DMS153 treated with DMSO at 0.1 percent for 48 hours (cell line): ENCODE measurements around the gene MPP2.
"Not testable (repeated sequence)": the region's sequence is repeated elsewhere in the genome, so short reads cannot be mapped to it uniquely, and the experiment has no call there.

Experiments
- DNase-seq: peaks from one replicate; lab custom pipeline; 2025; ENCODE audit not compliant: unreplicated experiment; lab: John Stamatoyannopoulos, UW

MPP2 gene, protein sequence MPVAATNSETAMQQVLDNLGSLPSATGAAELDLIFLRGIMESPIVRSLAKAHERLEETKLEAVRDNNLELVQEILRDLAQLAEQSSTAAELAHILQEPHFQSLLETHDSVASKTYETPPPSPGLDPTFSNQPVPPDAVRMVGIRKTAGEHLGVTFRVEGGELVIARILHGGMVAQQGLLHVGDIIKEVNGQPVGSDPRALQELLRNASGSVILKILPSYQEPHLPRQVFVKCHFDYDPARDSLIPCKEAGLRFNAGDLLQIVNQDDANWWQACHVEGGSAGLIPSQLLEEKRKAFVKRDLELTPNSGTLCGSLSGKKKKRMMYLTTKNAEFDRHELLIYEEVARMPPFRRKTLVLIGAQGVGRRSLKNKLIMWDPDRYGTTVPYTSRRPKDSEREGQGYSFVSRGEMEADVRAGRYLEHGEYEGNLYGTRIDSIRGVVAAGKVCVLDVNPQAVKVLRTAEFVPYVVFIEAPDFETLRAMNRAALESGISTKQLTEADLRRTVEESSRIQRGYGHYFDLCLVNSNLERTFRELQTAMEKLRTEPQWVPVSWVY

DNA sequence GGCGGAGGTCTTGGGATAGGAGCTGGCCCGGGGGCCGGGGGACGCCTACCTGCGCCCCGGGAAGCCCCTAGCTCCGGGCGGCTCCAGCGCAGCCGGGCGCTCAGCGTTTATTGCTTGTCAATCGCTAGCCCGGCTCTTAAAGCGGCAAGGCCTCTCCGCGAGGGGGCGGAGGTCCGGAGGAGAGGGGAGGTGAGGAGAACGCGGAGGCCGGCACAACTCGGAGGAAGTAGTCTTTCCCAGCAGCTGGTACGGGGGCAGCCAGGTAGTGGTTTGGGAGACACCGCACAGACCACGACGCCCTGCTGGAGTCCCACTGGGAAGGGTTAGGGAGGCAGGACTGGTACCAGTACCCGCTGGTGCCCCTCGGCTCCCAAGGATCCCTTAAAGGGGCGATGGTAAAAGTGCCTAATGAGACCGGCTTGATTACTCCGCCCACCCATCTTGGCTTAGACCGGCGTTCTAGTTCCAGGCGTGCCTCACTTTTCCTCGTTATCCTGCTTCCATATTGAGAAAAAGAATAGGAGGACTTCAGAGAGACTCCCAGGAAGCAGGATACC, at the start of gene MPP2:
MPP2 (minus strand) TSS at position 112 of the 557 bp plus-strand sequence. CDS start 3,076 bp downstream, outside the sequence.
- DNase-seq, result no peak

DNA sequence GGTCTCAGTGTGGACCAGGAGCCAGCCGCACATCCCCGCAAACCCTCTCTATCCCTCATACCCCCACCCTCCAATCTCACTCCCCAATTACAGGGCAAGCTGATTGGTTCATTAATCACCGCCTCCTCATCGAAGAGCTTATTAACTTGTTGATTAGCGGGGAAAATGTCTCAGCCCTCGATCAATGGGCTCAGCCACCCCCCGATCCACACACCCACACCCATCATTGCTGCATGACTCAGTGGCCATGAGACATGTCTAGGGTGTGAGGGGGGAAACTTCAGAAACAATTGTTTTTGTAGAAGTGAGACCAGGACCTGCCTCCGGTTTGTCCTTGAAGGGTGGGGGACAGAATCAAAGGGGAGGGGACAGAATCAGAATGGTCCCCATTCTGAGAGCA, 48.9 kb upstream of the MPP2 start:
- DNase-seq, result no peak

DNA sequence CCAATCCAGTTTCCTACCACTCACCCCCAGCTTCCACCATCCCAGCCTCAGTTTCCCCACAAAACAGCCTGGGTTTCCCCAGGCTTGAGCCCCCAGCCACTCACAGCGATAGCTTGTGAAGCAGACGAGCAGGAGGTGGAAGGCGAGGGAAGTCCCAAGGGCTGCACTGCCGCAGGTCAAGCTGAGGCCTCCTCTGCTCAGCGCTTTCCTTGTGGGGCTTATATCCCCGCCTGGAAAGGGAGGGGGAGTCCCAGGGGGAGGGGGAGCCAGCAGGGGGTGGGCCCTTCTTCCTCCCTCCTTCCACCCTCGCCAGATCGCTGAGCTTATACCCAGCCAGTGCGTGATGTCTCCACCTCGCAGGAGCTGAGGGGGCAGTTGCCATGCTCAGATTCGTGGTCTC, 46.4 kb upstream of the MPP2 start, which contains the start of gene PYY:
PYY (minus strand) TSS at position 195 of the 400 bp plus-strand sequence. CDS start 457 bp downstream, outside the sequence.
- DNase-seq, result no peak

DNA sequence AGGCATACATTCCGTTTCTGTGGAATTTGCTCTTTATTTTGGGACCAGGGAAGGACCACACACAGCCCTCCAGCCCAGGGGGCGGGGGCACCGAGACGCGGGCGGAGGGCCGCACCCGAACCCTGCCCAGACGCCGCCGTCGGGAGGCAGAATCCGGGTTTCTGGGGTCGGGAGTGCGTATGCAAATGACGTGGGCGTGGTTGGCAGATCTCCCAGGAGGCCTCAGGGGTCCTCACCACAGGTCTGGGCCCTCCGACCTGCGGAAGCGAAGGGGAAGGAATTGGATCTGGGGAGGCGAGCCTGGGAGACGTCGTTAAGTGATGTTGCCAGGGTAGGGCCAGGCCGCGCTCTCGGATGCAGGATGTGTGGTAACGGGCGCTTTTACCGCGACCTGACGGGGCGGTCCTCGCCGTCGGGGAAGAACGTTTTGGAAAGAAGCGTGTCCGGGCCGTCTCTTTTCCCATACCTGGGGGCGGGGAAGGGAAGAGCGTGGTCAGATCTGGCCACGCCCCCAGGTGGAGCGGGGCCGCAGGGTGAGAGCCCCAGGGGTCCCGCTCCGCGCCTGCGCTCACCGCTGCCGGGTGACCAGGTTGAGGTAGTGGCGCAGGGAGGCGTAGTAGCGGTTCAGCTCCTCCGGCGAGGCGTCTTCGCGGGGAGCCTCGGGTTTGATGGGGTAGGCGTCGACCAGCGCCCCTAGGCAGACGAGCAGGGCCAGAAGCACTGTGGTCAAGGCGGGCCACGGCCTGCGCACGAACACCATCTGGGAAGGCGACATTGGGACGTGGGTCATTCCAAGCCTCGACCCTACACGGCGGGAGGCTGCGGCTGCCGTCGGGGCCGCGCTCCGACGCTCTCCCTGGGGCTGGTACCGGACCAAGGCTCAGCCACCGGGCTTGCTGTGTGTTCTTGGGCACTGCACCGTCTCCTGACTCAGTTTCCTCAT, 45.7 kb upstream of the MPP2 start:
- no peak for DNase-seq

- DNase-seq, result no peak
These were observed 45.0 kb upstream of the MPP2 start for GRCh38 chr17:43952351-43952723.

GRCh38 chr17:43951750-43952149, 44.4 kb upstream of the MPP2 start:
- no peak for DNase-seq

- no peak for DNase-seq
These were observed 43.2 kb upstream of the MPP2 start for GRCh38 chr17:43950554-43950953.

DNA sequence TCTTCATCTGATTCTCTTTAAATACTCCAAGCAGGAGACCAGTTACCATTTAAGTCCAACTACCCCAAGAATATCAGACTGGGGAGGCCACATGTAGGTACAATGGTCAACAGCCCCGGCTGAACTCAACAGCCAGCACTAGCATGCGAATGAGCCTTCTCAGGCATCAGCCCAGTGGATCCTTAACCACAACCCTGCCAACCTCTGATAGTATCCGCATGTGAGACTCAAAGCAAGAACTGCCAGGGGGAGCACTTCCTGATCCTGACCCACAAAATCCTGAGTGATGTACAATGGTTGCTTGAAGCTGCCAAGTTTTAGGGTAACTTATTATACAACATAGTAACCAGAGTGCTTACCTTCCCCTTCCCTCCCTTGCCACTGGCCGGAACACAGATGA, 42.4 kb upstream of the MPP2 start:
- DNase-seq, result no peak

GRCh38 chr17:43946781-43947180, 39.4 kb upstream of the MPP2 start:
- DNase-seq, result no peak

DNA sequence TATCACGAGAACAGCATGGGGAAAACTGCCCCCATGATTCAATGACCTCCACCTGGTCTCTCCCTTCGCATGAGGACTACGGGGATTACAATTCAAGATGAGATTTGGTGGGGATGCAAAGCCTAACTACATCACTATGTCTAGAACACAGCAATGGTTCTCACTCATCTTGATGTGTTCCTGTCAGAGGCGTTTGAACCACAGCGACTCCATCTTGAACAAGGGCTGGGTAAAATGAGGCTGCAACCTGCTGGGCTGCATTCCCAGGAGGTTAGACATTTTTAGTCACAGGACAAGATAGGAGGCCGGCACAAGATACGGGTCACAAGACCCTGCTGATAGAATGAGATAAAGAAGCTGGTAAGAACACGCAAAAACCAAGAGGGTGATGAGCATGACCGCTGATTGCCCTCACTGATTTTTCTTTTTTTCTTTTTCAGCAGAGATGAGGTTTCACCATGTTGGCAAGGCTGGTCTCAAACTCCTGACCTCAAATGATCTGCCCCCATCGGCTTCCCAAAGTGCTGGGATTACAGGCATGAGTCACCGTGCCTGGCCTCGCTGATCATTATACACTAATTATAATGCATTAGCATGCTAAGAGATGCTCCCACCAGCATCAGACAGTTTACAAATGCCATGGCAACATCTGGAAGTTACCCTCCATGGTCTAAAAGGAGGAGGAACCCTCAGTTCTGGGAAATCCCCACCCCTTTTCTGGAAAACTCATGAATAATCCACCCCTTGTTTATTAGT, 37.9 kb upstream of the MPP2 start:
- no peak for DNase-seq

- DNase-seq, result no peak
These were observed 34.8 kb upstream of the MPP2 start, which contains the start of gene PPY for GRCh38 chr17:43942051-43942685. TSS of gene PPY (minus strand) at chr17:43942476. CDS start at chr17:43941654, 822 bp downstream.

GRCh38 chr17:43940630-43941029, 33.3 kb upstream of the MPP2 start:
- DNase-seq, result no peak

DNA sequence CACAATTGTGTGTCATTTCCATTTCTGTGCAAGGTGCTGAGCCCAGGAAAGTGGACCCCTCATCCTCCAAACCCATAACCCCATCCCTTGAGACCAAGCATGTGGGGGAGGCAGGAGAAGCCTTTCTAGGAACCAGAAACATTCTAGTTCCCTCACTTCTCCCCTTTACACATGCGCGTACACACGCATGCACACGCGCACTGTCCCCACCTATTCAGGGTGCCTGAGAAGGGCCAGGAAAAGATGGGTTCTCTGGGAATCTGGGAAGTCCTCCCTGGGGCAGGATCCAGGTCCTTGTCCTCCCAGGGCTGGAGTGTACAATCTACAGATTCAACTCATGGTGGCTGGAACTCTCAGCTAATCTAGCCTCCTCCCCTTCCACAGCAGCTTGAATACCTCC, 32.5 kb upstream of the MPP2 start:
- DNase-seq, result no peak

DNA sequence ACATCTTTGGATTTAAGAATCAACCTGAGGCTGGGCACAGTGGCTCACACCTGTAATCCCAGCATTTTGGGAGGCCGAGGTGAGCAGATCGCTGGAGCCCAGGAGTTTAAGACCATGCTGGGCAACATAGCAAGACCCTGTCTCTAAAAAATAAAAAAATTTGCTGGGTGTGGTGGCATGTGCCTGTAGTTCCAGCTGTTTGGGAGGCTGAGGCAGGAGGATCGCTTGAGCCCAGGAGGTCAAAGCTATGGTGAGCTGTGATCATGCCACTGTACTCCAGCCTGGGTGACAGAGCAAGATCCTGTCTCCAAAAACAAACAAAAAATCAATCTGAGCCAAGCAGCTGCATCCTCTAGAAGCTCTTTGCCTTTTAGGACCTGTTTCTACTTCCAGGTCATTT, 32.1 kb upstream of the MPP2 start:
- DNase-seq, result not testable (repeated sequence)

- DNase-seq, result no peak
These were observed 31.5 kb upstream of the MPP2 start for GRCh38 chr17:43938838-43939182.

GRCh38 chr17:43936434-43936833, 29.1 kb upstream of the MPP2 start:
- DNase-seq, result no peak

GRCh38 chr17:43935926-43936261, 28.6 kb upstream of the MPP2 start:
- no peak for DNase-seq

GRCh38 chr17:43935204-43935925, 28.0 kb upstream of the MPP2 start:
- DNase-seq, result no peak

GRCh38 chr17:43932923-43933322, 25.6 kb upstream of the MPP2 start:
- no peak for DNase-seq

- no peak for DNase-seq
These were observed 25.0 kb upstream of the MPP2 start for GRCh38 chr17:43932357-43932756.
